Stomach (tissue), 9 donors: ENCODE data around the gene PPP1R12C. TPM values are rescaled to one million over a fixed set of nuclear protein-coding genes. Genes with fewer than 3 reads are reported as not detected.

Experiments
- DNase-seq, 2 donors: peaks; one replicate each; pipeline versions ENCODE4 v3.0.0 to v3.0.0-alpha.2; 2013 to 2019
- H3K27ac ChIP-seq, 5 donors: fragments of 200-600 bp in 4 of 5; sonication (generic) in 4 of 5; one replicate each; pipeline ENCODE4 v1.5.1; 2013 to 2019; ENCODE audit warnings: mild to moderate bottlenecking in 1 of 5, moderate library complexity in 1 of 5
- H3K27me3 ChIP-seq, 3 donors: fragments of 200-600 bp; sonication (generic); one replicate each; pipeline ENCODE4 v1.5.1; 2017 to 2019; ENCODE audit warnings: mixed run types in 1 of 3
- H3K36me3 ChIP-seq, 4 donors: fragments of 200-600 bp; sonication (generic); 1 replicate in 3 of 4; 2 replicates in 1 of 4; pipeline ENCODE4 v1.5.1; 2016 to 2019
- H3K4me1 ChIP-seq, 4 donors: fragments of 200-600 bp; sonication (generic); one replicate each; pipeline ENCODE4 v1.5.1; 2016 to 2019
- H3K4me3 ChIP-seq, 4 donors: fragments of 200-600 bp; sonication (generic) in 3 of 4; one replicate each; pipeline ENCODE4 v1.5.1; 2016 to 2019; ENCODE audit warnings: mild to moderate bottlenecking in 1 of 4
- H3K9me3 ChIP-seq, 4 donors: fragments of 200-600 bp; sonication (generic); one replicate each; pipeline ENCODE4 v1.5.1; 2016 to 2019
- CTCF ChIP-seq, 7 experiments: fragments of 450-650 bp in 4 of 7; fragments of 200-600 bp in 3 of 7; sonication (generic) in 3 of 7; IDR thresholded peaks; one replicate each; pipeline ENCODE4 v1.5.1; 2016 to 2019; ENCODE audit warnings: antibody characterized with exemption in 7 of 7, control low read depth in 2 of 7, mild to moderate bottlenecking in 1 of 7
- EP300 ChIP-seq: sonication (generic); formaldehyde crosslinking; IDR thresholded peaks from one replicate; pipeline ENCODE4 v1.6.1; 2017; ENCODE audit warnings: antibody characterized with exemption
- POLR2A ChIP-seq, 4 donors: fragments of 450-650 bp; IDR thresholded peaks; one replicate each; pipeline ENCODE4 v1.6.1; 2016; ENCODE audit warnings: antibody characterized with exemption in 4 of 4, control low read depth in 2 of 4, mild to moderate bottlenecking in 1 of 4, moderate library complexity in 1 of 4
- POLR2AphosphoS5 ChIP-seq, 3 donors: sonication (generic); formaldehyde crosslinking; IDR thresholded peaks; one replicate each; pipeline ENCODE4 v1.6.1; 2016; ENCODE audit warnings: antibody characterized with exemption in 3 of 3
- WGBS, 5 donors: extraction: QIAGEN DNeasy Blood & Tissue Kit in 3 of 5; methylation state at CpG; one replicate each; pipeline versions ENCODE4 v1.1.5 to v1.1.7; 2013 to 2018; 5-methylcytosine and 5-hydroxymethylcytosine counted together
- intact Hi-C: fragments of 100-400 bp; cut with DNase I; formaldehyde crosslinking; loops from one replicate; pipeline ENCODE4 v1.15.1; 2023; ENCODE audit warnings: low total_unique reads
- polyA plus RNA-seq, 3 donors: library from polyadenylated mRNA; stranded (reverse); fragments of 200-250 nt; gene quantifications; one replicate each; pipeline ENCODE4 v1.2.3, GENCODE V29; 2013
- total RNA-seq, 5 donors: library from RNA; depleted of rRNA; stranded (reverse); fragments of >200 nt; gene quantifications; one replicate each; pipeline versions ENCODE4 v1.1.0 to v1.2.3, GENCODE V29; 2014 to 2016
- donor health status: healthy with polysubstance abuse.
- donor health status: Bipolar disorder and iron deficiency.
- donor health status: healthy.

Gene PPP1R12C
- total and polyA plus RNA-seq, 8 donors = 52.7 to 261 (median 131) TPM

DNA sequence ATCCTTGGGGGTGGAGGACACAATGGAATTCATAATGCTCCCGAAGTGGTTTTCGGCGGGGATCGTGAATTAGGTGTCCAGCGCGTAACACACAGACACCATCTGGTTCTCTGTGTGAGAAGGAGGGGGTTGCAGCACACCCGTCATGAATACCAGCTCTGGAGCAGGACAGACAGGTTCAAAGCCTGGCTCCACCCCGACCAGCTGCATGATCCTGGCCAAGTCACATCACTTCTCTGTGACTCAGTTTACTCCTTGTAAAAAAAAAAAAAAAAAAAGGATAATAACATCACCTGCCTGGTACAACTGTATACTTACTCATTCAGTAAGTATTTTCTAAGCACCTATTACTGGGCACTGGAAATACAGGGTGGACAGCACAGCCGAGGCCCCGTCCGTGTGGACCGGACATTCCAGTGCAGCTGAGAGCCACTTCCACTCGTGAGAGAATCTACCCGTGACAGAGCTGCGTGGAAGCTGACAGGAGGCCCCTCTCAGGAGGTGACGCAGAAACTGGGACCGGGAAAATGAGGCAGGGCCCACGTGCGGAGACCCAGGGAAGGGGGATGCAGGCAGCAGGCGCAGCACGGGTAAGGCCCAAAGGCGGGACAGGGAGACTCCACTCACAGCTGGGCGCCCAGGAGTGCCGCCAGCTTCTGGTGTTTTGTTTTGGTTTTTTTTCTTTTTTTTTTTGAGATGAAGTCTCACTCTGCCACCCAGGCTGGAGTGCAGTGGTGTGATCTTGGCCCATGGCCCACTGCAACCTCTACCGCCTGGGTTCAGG, 66.5 kb downstream of the PPP1R12C start:
- H3K4me3 ChIP-seq = no peak overlapping the region
- no peak for DNase-seq
- WGBS, 5 donors = 95 to 97% (median 96%) methylated on average over 21 to 25 of the region's 25 CpGs
- H3K36me3 ChIP-seq = peaks cover 51 to 100% (median 100%) of the 10 kb centered on the region in 4 donors
- no peak for TF ChIP-seq EP300
- TF ChIP-seq POLR2A (IDR thresholded peaks at IDR 0.05) = no peak
- no peak for TF ChIP-seq CTCF (IDR thresholded peaks at IDR 0.05)
- TF ChIP-seq POLR2AphosphoS5 (IDR thresholded peaks at IDR 0.05) = no peak
- intact Hi-C loops = no loop called here
- H3K4me1 ChIP-seq = no peaks in the 10 kb centered on the region
- no peaks in the 10 kb centered on the region for H3K27me3 ChIP-seq
- no peaks in the 10 kb centered on the region for H3K9me3 ChIP-seq
- H3K27ac ChIP-seq = no peak overlapping the region

- TF ChIP-seq POLR2AphosphoS5 (IDR thresholded peaks at IDR 0.05) (no peak), EP300 (no peak), POLR2A (IDR thresholded peaks at IDR 0.05) (no peak), CTCF (IDR thresholded peaks at IDR 0.05) (no peak)
- no peak overlapping the region for H3K27ac ChIP-seq
- no peak overlapping the region for H3K4me3 ChIP-seq
- no peak for DNase-seq
- H3K27me3 ChIP-seq = no peaks in the 10 kb centered on the region
- peaks cover 59 to 100% (median 99%) of the 10 kb centered on the region in 4 donors for H3K36me3 ChIP-seq
- intact Hi-C loops = no loop called here
- no peaks in the 10 kb centered on the region for H3K9me3 ChIP-seq
- WGBS, 5 donors = 90 to 95% (median 95%) methylated on average over 15 of the region's 15 CpGs
- no peaks in the 10 kb centered on the region for H3K4me1 ChIP-seq
Observed at GRCh38 chr19:55048446-55048845, 69.0 kb downstream of the PPP1R12C start.

GRCh38 chr19:55047951-55048350, 69.5 kb downstream of the PPP1R12C start:
- 92 to 95% (median 94%) methylated on average over 10 to 12 of the region's 12 CpGs for WGBS, 5 donors
- Histone ChIP-seq H3K9me3 (no peaks in the 10 kb centered on the region), H3K4me1 (no peaks in the 10 kb centered on the region), H3K27me3 (no peaks in the 10 kb centered on the region), H3K4me3 (no peak overlapping the region), H3K27ac (no peak overlapping the region), H3K36me3 (peaks cover 59 to 100% (median 99%) of the 10 kb centered on the region in 4 donors)
- intact Hi-C loops = no loop called here
- DNase-seq = no peak
- TF ChIP-seq POLR2AphosphoS5 (IDR thresholded peaks at IDR 0.05) = no peak
- no peak for TF ChIP-seq CTCF (IDR thresholded peaks at IDR 0.05)
- TF ChIP-seq EP300 = no peak
- no peak for TF ChIP-seq POLR2A (IDR thresholded peaks at IDR 0.05)

DNA sequence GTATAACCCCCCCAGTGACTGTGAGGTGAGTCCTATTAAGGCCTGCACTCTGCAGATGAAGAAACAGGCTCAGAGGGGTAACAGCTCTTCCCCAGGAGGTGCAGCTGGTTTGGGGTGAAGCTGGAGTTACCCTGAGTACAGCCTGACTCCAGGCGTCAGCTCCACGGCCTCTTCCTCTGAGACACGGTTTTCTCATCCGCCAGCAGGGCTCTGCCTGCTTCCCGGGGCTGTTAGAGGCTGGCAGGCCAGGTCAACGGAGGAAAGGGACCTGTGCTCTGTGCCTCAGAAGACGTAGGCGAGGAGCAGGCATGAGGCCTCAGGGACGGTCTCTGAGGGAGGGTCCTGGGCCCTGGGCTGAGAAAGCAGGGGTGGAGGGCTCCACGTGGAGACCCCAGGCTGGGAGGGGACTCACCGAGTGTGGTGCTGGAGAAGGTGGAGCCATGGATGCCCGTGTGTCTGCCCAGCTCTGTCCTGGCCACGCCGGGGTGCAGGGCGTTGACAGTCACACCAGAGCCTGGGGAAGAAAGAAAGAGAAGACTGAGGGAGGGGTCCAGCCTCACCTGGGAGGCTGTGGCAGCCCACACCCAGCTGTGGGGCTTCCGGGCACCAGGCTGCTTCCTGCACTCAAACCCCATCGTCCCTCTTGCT, 70.3 kb downstream of the PPP1R12C start:
- intact Hi-C loops = no loop called here
- H3K27ac ChIP-seq = no peak overlapping the region
- TF ChIP-seq POLR2A (IDR thresholded peaks at IDR 0.05) (no peak), EP300 (no peak), POLR2AphosphoS5 (IDR thresholded peaks at IDR 0.05) (no peak), CTCF (IDR thresholded peaks at IDR 0.05) (no peak)
- no peak overlapping the region for H3K4me3 ChIP-seq
- H3K9me3 ChIP-seq = no peaks in the 10 kb centered on the region
- peaks cover 59 to 100% (median 99%) of the 10 kb centered on the region in 4 donors for H3K36me3 ChIP-seq
- H3K4me1 ChIP-seq = no peaks in the 10 kb centered on the region
- no peaks in the 10 kb centered on the region for H3K27me3 ChIP-seq
- 87 to 95% (median 92%) methylated on average over 17 of the region's 17 CpGs for WGBS, 5 donors
- no peak for DNase-seq
